Keratinocyte (primary cell): ENCODE results near the gene MAGI2.

Experiments used
- EZH2 ChIP-seq: IDR thresholded peaks from one replicate; pipeline ENCODE4 v1.6.1; 2012; ENCODE audit warnings: inconsistent platforms, mild to moderate bottlenecking, low read length, moderate library complexity
- TF ChIP-seq, protein P1 (sequence below), 3 experiments: IDR thresholded peaks in 1 of 3; conservative IDR thresholded peaks in 1 of 3; optimal IDR thresholded peaks in 1 of 3; 2 replicates in 2 of 3; 3 replicates in 1 of 3; pipeline versions ENCODE3 to v1.5.1; 2011; ENCODE audit warnings: low read length in 3 of 3, mild to moderate bottlenecking in 3 of 3, moderate library complexity in 2 of 3, control low read depth in 1 of 3, inconsistent platforms in 1 of 3; ENCODE audit not compliant: insufficient read depth in 2 of 3; ENCODE audit errors: extremely low read depth in 1 of 3

DNA sequence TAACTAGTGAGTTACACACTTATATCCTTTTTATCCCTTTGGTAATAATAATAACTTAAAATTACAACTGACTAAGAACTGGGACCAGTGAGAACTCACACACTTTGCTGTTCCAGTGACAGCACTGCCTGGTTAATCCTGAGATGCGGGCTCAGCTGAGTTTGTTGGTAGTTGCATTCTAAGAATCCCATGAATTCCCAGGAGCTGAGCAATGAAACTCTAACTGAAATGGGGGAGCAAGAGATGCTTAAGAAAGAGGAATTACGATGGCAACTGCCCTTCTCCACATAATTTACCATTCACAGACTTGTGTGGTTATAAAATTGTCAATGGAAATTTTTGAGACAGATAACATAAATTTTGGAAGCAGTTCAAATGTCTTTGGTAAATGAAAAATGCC lies 659.4 kb downstream of the MAGI2 start:
- TF ChIP-seq, protein P1, sequence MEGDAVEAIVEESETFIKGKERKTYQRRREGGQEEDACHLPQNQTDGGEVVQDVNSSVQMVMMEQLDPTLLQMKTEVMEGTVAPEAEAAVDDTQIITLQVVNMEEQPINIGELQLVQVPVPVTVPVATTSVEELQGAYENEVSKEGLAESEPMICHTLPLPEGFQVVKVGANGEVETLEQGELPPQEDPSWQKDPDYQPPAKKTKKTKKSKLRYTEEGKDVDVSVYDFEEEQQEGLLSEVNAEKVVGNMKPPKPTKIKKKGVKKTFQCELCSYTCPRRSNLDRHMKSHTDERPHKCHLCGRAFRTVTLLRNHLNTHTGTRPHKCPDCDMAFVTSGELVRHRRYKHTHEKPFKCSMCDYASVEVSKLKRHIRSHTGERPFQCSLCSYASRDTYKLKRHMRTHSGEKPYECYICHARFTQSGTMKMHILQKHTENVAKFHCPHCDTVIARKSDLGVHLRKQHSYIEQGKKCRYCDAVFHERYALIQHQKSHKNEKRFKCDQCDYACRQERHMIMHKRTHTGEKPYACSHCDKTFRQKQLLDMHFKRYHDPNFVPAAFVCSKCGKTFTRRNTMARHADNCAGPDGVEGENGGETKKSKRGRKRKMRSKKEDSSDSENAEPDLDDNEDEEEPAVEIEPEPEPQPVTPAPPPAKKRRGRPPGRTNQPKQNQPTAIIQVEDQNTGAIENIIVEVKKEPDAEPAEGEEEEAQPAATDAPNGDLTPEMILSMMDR (optimal IDR thresholded peaks at IDR 0.05 in 1 of 3, IDR thresholded peaks at IDR 0.05 in 1 of 3, conservative IDR thresholded peaks at IDR 0.05 in 1 of 3; ENCODE audit: extremely low read depth in 1 of 3, insufficient read depth in 2 of 3, low read length in 3 of 3): no peak
- no peak for TF ChIP-seq EZH2
